Measurements from ENCODE around the gene IFI6. TPM values are rescaled to one million over a fixed set of nuclear protein-coding genes. Genes with fewer than 3 reads are reported as not detected.
A peak's percentile ranks its signal among the peaks of the same experiment; 100 is the strongest.
"Not testable (repeated sequence)": the region's sequence is repeated elsewhere in the genome, so short reads cannot be mapped to it uniquely, and the experiment has no call there.

IFI6 gene
- total RNA-seq, 1 donor from 2014 or later = 55.5 TPM

DNA sequence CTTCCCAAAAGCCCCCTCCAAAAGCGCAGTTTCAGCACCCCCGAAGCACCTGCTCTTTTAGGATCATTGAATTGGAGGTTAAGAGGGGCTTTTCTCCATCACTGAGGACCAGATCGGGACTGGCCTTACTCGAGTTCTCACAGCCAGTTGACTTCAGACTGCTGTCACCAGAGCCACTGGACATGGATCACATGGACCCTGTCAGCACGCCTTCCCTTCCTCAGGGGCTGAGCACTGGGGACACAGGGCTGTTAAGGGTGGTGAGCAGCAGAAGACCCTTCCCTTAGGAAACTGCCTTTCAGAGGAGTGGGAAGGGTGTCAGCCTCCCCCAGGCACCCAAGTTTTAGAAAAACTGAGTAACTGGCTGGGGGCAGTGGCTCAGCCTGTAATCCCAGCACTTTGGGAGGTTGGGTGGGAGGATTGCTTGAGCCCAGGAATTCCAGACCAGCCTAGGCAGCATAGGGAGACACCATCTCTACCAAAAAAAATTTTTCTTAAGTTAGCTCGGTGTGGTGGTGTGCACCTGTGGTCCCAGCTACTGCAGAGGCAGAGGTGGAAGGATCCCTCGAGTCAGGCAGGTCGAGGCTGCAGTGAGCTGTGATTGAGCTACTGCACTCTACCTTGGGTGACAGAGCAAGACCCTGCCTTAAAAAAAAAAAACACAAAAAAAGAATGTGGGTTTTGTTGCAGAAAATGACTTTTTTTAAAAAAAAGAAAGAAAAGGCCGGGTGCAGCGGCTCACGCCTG, 36.4 kb downstream of the IFI6 start:
- no peaks in the 10 kb centered on the region for H3K9me3 Mint-ChIP-seq
- no peaks in the 10 kb centered on the region for H3K27me3 Mint-ChIP-seq
- peaks cover 59% of the 10 kb centered on the region for H3K4me1 Mint-ChIP-seq
- H3K4me3 Mint-ChIP-seq = peak overlapping the region; percentile 45
- intact Hi-C loops (cut with micrococcal nuclease) = no loop called here
- H3K27ac Mint-ChIP-seq = peak overlapping the region; percentile 69
- no peaks in the 10 kb centered on the region for H3K36me3 Mint-ChIP-seq (ENCODE audit: low read depth)
- DNase-seq = peak; percentile 57

DNA sequence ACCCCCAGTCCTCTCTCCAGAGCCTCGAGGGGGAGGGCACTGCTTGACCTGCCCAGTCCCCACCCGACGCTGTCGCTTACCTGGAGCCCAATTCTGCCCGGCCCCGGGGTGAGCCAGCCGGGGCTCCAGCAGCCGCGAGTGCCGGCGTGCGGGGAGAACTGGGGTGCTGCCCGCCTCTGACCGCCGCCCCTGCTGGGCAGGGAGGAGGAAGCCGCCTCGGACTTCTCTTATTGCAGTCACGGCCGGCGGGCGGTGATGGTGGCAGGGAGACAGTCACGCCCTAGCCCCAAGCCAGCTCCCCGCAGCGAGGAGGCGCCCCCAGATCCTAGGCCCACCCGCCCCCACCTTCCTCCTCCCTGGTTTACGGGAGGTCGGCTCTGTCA, 37.0 kb downstream of the IFI6 start, which contains the start of gene FGR:
FGR (minus strand) TSS at position 201 of the 383 bp plus-strand sequence. CDS start 11,269 bp downstream, outside the sequence.
- Mint-ChIP-seq H3K4me3 (peak within 1 kb of the TSS; percentile 72), H3K27me3 (no peaks in the 10 kb centered on the region), H3K4me1 (peaks cover 61% of the 10 kb centered on the region), H3K27ac (peak within 1 kb of the TSS; percentile 84), H3K36me3 (ENCODE audit: low read depth) (no peaks in the 10 kb centered on the region), H3K9me3 (no peaks in the 10 kb centered on the region)
- intact Hi-C loops (cut with micrococcal nuclease) = loop anchor here (1.0 kb wide), 1 partner anchor 15 kb away; no protein-coding TSS in a partner anchor
- DNase-seq = no peak

DNA sequence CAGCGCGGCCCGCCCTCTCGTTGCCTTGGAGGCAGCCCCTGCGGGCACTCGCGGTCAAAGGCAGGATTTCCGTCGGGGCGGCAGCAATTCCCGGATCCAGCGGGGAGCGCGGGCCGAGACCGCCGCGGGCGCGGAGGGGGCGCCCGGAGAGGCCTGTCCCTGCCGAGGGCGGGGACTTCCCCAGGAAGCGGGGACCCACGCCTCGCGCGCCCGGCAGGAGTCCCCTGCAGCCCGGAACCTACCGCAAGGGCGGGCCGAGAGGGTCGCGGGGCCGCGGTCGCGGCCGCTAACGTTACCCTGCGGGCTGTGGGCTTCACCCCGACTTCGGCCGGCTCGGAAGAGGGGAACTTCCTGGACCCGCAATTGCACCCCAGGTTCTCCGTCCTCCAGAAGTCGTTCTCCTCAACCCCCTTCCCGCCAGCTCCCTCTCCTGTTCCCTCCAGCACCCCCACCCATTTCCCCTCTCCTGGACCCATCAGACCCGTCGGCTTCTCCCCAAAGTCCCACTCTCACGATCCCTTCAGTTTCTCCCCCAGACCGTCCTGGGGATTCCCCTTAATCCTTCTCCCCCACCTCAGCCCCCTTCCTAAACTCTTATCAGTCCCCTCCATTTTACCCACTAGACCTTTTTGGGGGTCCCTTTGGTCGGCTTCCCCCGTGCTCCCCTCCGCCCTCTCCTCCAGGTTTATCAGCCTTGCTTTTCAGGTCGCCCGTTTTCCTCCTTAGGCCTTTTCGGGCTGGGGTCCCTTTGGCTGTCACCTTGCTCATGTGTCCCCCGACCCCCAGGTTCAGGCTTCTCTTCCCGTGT, 37.6 kb downstream of the IFI6 start:
- peak overlapping the region; percentile 84 for H3K27ac Mint-ChIP-seq
- H3K9me3 Mint-ChIP-seq = no peaks in the 10 kb centered on the region
- peak; percentile 89 for DNase-seq
- no peaks in the 10 kb centered on the region for H3K27me3 Mint-ChIP-seq
- H3K36me3 Mint-ChIP-seq (ENCODE audit: low read depth) = no peaks in the 10 kb centered on the region
- peaks cover 65% of the 10 kb centered on the region for H3K4me1 Mint-ChIP-seq
- intact Hi-C loops (cut with micrococcal nuclease) = loop anchor here (1.0 kb wide), 1 partner anchor 16 kb away; no protein-coding TSS in a partner anchor
- H3K4me3 Mint-ChIP-seq = peak overlapping the region; percentile 72

DNA sequence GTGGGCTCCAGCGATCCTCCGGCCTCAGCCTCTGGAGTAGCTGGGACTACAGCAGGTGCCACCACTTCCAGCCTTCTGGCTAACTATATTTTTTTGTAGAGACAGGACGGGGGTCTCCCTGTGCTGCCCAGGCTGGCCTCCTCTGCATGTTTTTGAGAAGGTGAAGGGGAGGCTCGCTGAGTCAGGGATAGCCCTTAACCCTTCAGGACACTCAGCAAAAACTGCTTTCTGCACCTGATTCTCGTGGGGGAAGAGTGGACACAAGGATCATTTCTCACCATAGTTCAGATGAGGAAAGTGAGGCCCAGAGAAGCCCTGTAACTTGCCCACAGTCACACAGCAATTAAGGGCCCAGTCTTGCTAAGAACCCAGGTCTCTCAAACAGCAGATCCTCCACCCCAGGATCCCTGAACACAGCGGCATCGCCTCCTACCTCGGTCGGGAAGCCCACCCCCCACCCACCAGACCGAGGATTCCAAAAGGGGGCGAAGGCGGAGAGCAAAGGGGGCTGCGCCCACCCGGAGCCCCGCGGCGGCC, 38.3 kb downstream of the IFI6 start:
- peak overlapping the region; percentile 77 for H3K4me3 Mint-ChIP-seq
- H3K36me3 Mint-ChIP-seq (ENCODE audit: low read depth) = no peaks in the 10 kb centered on the region
- DNase-seq = no peak
- H3K4me1 Mint-ChIP-seq = peaks cover 70% of the 10 kb centered on the region
- intact Hi-C loops (cut with micrococcal nuclease) = loop anchor here (1.0 to 2.0 kb wide), 4 partner anchors 15 to 30 kb away; no protein-coding TSS in a partner anchor
- no peaks in the 10 kb centered on the region for H3K9me3 Mint-ChIP-seq
- H3K27me3 Mint-ChIP-seq = no peaks in the 10 kb centered on the region
- peak overlapping the region; percentile 88 for H3K27ac Mint-ChIP-seq

DNA sequence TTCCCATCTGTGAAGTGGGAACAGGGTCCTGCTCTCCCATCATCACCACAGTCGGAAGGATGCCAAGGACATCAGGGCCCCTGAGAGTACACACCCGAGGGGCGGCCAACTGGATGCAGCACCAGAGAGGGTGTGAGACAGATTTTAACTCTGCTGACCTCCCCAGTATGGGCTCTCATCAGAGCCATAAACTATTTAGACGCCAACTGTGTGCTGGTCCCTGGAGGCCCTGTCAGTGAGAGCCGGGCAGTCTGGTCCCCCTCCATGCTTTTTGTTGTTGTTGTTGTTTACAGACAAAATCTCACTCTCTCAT, 38.7 kb downstream of the IFI6 start:
- Mint-ChIP-seq H3K4me1 (peaks cover 73% of the 10 kb centered on the region), H3K4me3 (peak overlapping the region; percentile 77), H3K9me3 (no peaks in the 10 kb centered on the region), H3K27me3 (no peaks in the 10 kb centered on the region), H3K36me3 (ENCODE audit: low read depth) (no peaks in the 10 kb centered on the region), H3K27ac (peak overlapping the region; percentile 90)
- intact Hi-C loops (cut with micrococcal nuclease) = loop anchor here (1.0 to 2.0 kb wide), 3 partner anchors 14 to 30 kb away; no protein-coding TSS in a partner anchor
- DNase-seq = no peak

DNA sequence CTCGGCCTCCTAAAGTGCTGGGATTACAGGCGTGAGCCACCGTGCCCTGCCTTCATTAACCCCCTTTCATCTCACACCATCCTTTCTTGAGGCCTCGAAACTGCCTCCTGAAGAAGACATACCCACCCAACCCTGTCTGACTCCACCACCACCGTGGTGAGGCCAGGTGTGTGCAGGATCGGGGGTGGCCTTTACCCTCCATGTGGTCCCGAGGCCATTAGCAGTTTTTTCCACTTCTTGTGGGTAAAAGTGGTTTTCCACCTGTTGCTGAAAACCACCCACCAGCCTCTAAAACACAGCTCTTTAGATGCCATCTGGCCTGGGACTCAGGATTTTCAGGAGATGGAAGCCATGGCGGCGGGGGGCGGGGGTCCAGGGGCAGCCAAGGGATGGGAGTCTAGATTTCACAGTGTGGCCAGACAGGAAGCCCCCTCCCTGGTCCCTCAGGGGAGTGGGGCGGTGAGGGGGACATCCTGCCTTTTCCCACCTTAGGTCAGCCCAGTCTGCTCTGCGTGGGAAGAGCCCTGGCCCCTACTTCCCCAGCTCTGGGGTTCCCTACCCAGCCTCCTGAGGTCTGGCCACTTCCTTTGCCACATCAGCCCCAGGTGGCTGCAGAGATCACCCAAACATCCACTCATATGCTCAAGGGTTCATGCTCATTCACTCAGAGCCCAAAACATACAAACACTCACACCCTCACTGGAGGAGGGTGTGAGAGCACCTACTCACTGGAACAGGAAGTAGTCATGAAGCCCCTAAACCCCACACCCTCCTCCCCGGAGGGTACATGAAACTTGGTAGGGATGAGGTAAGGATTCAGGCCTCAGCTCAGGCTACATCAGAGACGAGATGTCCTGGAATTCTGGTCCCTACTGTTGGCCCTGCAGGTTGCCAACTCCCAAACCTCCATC, 39.4 kb downstream of the IFI6 start:
- peak overlapping the region; percentile 77 for H3K4me3 Mint-ChIP-seq
- intact Hi-C loops (cut with micrococcal nuclease) = loop anchor here (1.0 to 2.0 kb wide), 3 partner anchors 14 to 31 kb away; no protein-coding TSS in a partner anchor
- H3K36me3 Mint-ChIP-seq (ENCODE audit: low read depth) = no peaks in the 10 kb centered on the region
- peaks cover 69% of the 10 kb centered on the region for H3K4me1 Mint-ChIP-seq
- peak overlapping the region; percentile 90 for H3K27ac Mint-ChIP-seq
- H3K9me3 Mint-ChIP-seq = no peaks in the 10 kb centered on the region
- no peaks in the 10 kb centered on the region for H3K27me3 Mint-ChIP-seq
- DNase-seq = peak; percentile 85

DNA sequence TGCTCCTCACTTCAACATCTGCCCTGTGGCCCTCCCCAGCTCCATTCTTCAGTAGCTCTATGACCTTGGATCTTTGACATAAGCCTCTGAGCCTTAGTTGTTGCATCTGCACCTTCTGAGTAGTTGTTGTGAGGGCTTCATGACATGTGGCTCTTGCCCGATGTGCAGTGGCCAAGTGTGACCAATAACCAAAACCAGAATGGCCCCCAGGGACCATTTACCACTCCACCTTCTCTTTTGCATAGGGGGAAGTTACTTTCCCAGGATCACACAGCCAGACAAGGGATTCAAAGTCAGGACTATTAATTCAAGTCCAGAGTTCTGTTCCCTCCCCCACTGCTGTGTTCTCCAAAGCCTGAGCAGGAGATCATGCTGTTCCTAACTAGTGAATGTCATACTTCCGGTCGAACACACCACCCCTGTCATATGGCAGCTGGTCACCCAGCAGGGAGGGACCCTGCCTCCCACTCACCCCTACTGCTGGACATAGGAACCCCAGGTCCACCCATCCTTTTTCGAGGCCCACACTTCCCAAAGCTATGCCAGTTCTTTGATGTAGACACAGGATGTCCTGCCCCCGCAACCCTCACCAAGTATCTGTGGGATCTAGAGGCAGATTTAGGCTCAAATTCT, 41.0 kb downstream of the IFI6 start:
- Mint-ChIP-seq H3K4me3 (peak overlapping the region; percentile 77), H3K27me3 (no peaks in the 10 kb centered on the region), H3K36me3 (ENCODE audit: low read depth) (no peaks in the 10 kb centered on the region), H3K4me1 (peaks cover 60% of the 10 kb centered on the region), H3K9me3 (no peaks in the 10 kb centered on the region), H3K27ac (peak overlapping the region; percentile 90)
- intact Hi-C loops (cut with micrococcal nuclease) = no loop called here
- peak; percentile 62 for DNase-seq

DNA sequence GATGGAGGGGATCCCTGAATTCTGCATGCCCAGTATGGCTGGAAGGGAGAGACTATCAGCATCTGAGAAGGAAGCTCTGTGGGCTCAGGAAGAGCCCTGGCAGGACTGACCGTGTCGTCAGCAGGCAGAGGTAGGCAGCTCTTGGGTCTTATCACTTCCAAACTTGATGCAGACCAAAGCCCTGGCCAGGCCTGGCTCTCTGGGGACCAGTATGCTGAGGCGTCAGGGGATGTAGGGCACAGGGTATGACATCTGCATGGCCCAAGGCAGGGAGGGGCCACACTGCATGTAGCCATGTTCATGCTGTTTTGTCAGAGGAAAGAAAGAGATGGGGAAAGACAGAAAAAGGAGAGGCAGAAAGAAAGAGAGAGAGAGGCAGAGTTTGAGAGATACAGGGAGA, 43.3 kb downstream of the IFI6 start:
- H3K27ac Mint-ChIP-seq = peak overlapping the region; percentile 75
- H3K4me1 Mint-ChIP-seq = peaks cover 51% of the 10 kb centered on the region
- no peaks in the 10 kb centered on the region for H3K9me3 Mint-ChIP-seq
- H3K36me3 Mint-ChIP-seq (ENCODE audit: low read depth) = no peaks in the 10 kb centered on the region
- peak; percentile 57 for DNase-seq
- H3K4me3 Mint-ChIP-seq = peak overlapping the region; percentile 0
- intact Hi-C loops (cut with micrococcal nuclease) = no loop called here
- no peaks in the 10 kb centered on the region for H3K27me3 Mint-ChIP-seq

DNA sequence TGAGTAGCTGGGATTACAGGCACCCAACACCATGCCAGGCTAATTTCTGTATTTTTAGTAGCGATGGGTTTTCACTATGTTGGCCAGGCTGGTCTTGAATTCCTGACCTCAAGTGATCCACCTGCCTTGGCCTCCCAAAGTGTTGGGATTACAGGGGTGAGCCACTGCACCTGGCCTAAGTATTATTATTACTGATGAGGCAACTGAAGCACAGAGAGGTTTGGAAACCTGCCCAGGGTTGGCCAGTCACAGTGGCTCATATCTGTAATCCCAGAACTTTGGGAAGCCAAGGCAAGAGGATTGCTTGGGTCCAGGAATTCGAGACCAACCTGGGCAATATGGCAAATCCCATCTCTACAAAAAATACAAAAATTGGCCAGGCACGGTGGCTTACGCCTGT, 44.3 kb downstream of the IFI6 start:
- intact Hi-C loops (cut with micrococcal nuclease); H3K27ac Mint-ChIP-seq; H3K4me3 Mint-ChIP-seq; H3K9me3 Mint-ChIP-seq; DNase-seq; H3K27me3 Mint-ChIP-seq; H3K36me3 Mint-ChIP-seq (ENCODE audit: low read depth): not testable (repeated sequence)
- peaks cover 48% of the 10 kb centered on the region for H3K4me1 Mint-ChIP-seq

DNA sequence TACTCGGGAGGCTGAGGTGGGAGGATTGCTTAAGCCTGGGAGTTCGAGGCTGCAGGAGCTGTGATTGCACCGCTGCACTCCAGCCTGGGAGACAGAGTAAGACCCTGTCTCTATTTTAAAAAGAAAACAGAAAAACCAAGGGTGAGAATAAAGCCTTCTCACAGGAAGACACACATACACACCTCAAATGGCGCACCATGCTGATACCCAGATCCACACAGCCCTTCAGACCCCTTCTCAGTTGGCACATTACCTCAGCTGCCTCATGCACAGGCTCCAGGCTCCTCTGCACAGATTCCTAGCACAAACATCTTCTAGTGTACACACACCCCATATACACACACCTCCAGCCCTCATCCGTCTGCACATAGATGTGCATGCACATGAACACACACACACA, 44.9 kb downstream of the IFI6 start:
- intact Hi-C loops (cut with micrococcal nuclease) = no loop called here
- DNase-seq = no peak
- H3K36me3 Mint-ChIP-seq (ENCODE audit: low read depth) = no peaks in the 10 kb centered on the region
- peaks cover 43% of the 10 kb centered on the region for H3K4me1 Mint-ChIP-seq
- H3K27me3 Mint-ChIP-seq = no peaks in the 10 kb centered on the region
- H3K9me3 Mint-ChIP-seq = no peaks in the 10 kb centered on the region
- no peak overlapping the region for H3K27ac Mint-ChIP-seq
- H3K4me3 Mint-ChIP-seq = no peak overlapping the region

DNA sequence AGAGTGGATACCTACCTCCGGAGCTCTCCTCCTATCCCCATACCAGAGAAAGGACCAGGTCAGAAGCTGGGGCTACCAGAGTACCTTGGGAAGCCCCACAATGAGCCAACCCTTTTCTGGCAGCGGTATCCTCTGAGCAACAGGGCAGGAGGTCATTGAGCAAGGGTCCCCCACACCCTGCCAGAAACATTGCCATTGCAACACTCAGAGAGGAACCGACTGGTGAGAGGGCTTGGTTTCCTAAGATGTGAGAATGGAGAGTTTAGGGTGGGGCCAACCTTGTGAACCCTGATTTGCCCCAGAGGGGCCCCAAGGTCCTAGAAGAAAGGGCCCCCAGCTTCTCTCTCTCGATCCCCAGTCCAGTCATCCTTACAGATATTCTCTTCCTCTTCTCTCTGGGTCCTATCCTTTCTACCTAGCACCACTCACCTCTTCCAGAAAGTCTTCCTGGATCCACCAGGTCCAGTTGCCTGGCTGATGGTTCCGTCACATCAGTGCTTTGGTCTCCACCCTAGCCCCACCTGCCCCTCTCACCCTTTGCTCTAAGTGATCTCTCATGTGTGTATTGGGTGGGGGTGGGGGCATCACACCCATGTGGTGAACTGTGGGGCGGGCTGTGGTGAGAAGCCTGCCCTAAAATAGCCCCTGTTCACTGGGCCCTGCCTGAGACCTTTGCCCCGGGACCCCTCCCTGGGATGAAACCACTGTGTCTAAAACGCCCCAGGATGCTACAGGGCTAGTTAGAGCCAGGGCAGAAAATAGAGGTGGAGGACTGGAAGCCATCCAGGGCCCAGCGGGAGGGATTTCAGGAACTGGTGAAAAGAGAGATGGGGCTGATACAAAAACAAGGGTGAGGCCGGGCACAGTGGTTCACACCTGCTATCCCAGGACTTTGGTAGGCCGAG, 45.7 kb downstream of the IFI6 start:
- no peak overlapping the region for H3K27ac Mint-ChIP-seq
- peak; percentile 53 for DNase-seq
- H3K9me3 Mint-ChIP-seq = no peaks in the 10 kb centered on the region
- no peaks in the 10 kb centered on the region for H3K27me3 Mint-ChIP-seq
- intact Hi-C loops (cut with micrococcal nuclease) = no loop called here
- no peaks in the 10 kb centered on the region for H3K36me3 Mint-ChIP-seq (ENCODE audit: low read depth)
- H3K4me3 Mint-ChIP-seq = no peak overlapping the region
- H3K4me1 Mint-ChIP-seq = peaks cover 35% of the 10 kb centered on the region

DNA sequence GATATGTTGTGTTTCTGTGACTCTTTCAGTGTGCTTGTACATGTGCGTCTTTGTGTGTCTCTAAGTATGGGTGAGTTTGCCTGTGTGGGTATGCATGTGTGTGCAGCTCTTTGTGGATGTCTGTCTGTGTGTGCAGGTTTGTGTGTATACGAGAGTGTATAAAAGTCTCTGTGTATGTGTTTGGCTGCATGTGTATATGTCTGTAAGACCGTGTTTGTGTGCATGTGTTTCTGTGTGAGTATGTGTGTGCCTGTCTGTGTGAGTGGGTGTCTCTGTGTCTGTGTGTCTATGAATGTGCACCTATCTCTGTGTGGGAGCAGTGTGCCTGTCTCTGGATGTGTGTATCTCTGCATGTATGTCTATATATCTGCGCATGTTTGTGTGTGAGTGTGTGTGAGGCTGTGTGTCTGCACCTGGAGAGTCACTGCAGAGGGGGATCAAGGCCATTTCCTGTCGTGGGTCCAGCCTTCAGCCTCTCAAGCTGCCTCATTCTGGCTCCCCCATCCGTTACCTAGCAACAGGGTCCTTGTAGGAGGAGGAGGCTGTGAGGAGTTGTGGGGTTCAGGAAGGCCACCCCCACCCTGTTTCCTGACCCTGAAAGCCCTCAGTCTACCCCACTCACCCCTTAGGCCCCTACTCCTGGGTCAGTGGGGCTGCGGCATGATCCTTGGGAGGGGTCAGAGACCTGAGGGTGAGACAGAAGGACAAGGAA, 47.4 kb downstream of the IFI6 start:
- Mint-ChIP-seq H3K4me3 (no peak overlapping the region), H3K9me3 (no peaks in the 10 kb centered on the region), H3K27ac (no peak overlapping the region), H3K36me3 (ENCODE audit: low read depth) (no peaks in the 10 kb centered on the region), H3K4me1 (peaks cover 27% of the 10 kb centered on the region), H3K27me3 (no peaks in the 10 kb centered on the region)
- peak; percentile 58 for DNase-seq
- intact Hi-C loops (cut with micrococcal nuclease) = no loop called here

All from activated CD4-positive, alpha-beta T cell treated with anti-CD3 and anti-CD28 coated beads, Interleukin-2, amount 10 ng/mL, durations not matched to agents 24 days and 14 days (primary cell).